NT2/D1 (cell line): ENCODE results near the gene PKMYT1.
"Not testable (repeated sequence)": the region's sequence is repeated elsewhere in the genome, so short reads cannot be mapped to it uniquely, and the experiment has no call there.

Source experiments
- DNase-seq: peaks from one replicate; pipeline ENCODE4 v3.0.0-alpha.2; 2011; ENCODE audit warnings: low read depth, low spot score
- H3K27me3 ChIP-seq: 2 replicates; pipeline ENCODE4 v1.6.0; 2011; ENCODE audit warnings: mild to moderate bottlenecking; ENCODE audit not compliant: insufficient read length, insufficient read depth
- H3K36me3 ChIP-seq: 2 replicates; pipeline ENCODE4 v1.6.1; 2011; ENCODE audit warnings: mild to moderate bottlenecking, low read length, mixed read lengths; ENCODE audit not compliant: insufficient read depth, insufficient read length
- H3K4me1 ChIP-seq: 2 replicates; pipeline ENCODE4 v1.5.1; 2011; ENCODE audit not compliant: insufficient read depth, insufficient read length
- H3K4me3 ChIP-seq: 2 replicates; pipeline ENCODE4 v1.5.1; 2011; ENCODE audit warnings: low read depth; ENCODE audit not compliant: insufficient read length
- H3K9ac ChIP-seq: 2 replicates; pipeline ENCODE4 v1.6.0; 2011; ENCODE audit warnings: low read depth; ENCODE audit not compliant: insufficient read length
- H3K9me3 ChIP-seq: 2 replicates; pipeline ENCODE4 v1.5.1; 2011; ENCODE audit warnings: mild to moderate bottlenecking, low read length; ENCODE audit not compliant: insufficient read depth
- SUZ12 ChIP-seq: IDR thresholded peaks from 2 replicates; pipeline ENCODE4 v1.6.1; 2011; ENCODE audit not compliant: insufficient read length, insufficient read depth; ENCODE audit errors: extremely low read depth
- YY1 ChIP-seq: IDR thresholded peaks from 2 replicates; pipeline ENCODE4 v1.6.1; 2011; ENCODE audit not compliant: insufficient read length, insufficient read depth
- ZNF274 ChIP-seq: IDR thresholded peaks from 2 replicates; pipeline ENCODE4 v1.6.1; 2011; ENCODE audit warnings: mild to moderate bottlenecking, low read depth, low read length

PKMYT1 gene

GRCh38 chr16:2930236-2930635 is 50.0 kb downstream of the PKMYT1 start:
- Histone ChIP-seq H3K9me3 (no peaks in the 10 kb centered on the region; the same call in 1 of the 2 replicates), H3K9ac (no peak overlapping the region), H3K4me1 (peaks cover 14% of the 10 kb centered on the region), H3K4me3 (no peak overlapping the region), H3K36me3 (peaks cover 30% of the 10 kb centered on the region), H3K27me3 (no peaks in the 10 kb centered on the region)
- no peak for DNase-seq
- TF ChIP-seq YY1 (no peak), ZNF274 (no peak), SUZ12 (no peak)

DNA sequence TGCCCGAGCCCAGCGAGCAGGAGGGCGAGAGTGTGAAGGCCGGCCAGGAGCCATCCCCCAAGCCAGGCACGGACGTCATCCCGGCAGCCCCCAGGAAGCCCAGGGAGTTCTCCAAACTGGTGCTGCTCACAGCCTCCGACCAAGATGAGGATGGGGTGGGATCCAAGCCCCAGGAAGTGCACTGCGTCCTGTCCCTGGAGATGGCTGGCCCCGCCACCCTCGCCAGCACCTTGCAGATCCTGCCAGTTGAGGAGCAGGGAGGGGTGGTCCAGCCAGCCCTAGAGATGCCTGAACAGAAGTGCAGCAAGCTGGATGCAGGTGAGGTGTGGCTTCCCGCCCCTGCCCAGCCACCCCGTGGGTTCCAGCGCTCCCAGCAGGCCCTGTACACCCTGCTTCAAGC is 50.6 kb downstream of the PKMYT1 start:
- no peaks in the 10 kb centered on the region for H3K27me3 ChIP-seq
- no peaks in the 10 kb centered on the region; the same call in 1 of the 2 replicates for H3K9me3 ChIP-seq
- H3K36me3 ChIP-seq: peaks cover 27% of the 10 kb centered on the region
- no peak overlapping the region for H3K9ac ChIP-seq
- peaks cover 14% of the 10 kb centered on the region for H3K4me1 ChIP-seq
- TF ChIP-seq SUZ12: no peak
- TF ChIP-seq ZNF274: no peak
- TF ChIP-seq YY1: no peak
- DNase-seq: no peak
- H3K4me3 ChIP-seq: no peak overlapping the region

DNA sequence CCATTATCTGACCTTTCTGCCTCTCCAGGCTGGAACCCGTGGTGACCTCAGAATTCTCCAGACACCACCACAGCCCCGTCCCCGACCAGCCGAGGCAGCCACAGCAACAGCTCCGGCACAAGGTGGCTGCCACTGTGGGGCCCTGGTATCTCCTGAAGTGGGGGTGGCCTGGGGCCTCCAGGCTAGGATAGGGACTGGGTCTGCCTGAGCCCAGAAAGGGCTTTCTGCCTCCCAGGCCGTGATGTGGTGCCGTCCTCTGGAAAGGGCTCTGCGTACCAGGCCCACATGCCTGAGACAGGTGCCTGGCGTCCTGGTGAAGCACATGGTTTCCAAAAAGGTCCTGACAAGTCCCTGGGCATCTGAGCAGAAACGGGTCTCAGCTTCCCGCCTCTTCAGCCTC is 51.5 kb downstream of the PKMYT1 start:
- Histone ChIP-seq H3K9ac (peak overlapping the region; percentile 69), H3K36me3 (peaks cover 21% of the 10 kb centered on the region), H3K9me3 (no peaks in the 10 kb centered on the region; the same call in 1 of the 2 replicates), H3K27me3 (no peaks in the 10 kb centered on the region), H3K4me1 (peaks cover 14% of the 10 kb centered on the region), H3K4me3 (no peak overlapping the region)
- DNase-seq: no peak
- TF ChIP-seq ZNF274 (no peak), SUZ12 (no peak), YY1 (no peak)

- H3K36me3 ChIP-seq: peaks cover 14% of the 10 kb centered on the region
- H3K9me3 ChIP-seq, H3K9ac ChIP-seq, H3K27me3 ChIP-seq, H3K4me3 ChIP-seq: not testable (repeated sequence)
- peak; percentile 18 for DNase-seq
- peaks cover 14% of the 10 kb centered on the region for H3K4me1 ChIP-seq
Observed at GRCh38 chr16:2928151-2928550, 52.1 kb downstream of the PKMYT1 start.

- DNase-seq: peak; percentile 80
- no peak overlapping the region for H3K9ac ChIP-seq
- H3K9me3 ChIP-seq: no peaks in the 10 kb centered on the region; the same call in 1 of the 2 replicates
- peaks cover 11% of the 10 kb centered on the region for H3K4me1 ChIP-seq
- peaks cover 22% of the 10 kb centered on the region for H3K36me3 ChIP-seq
- H3K4me3 ChIP-seq: no peak overlapping the region
- no peak for TF ChIP-seq YY1
- TF ChIP-seq ZNF274: no peak
- TF ChIP-seq SUZ12: no peak
- no peaks in the 10 kb centered on the region for H3K27me3 ChIP-seq
Observed at GRCh38 chr16:2927010-2927646, 53.1 kb downstream of the PKMYT1 start.

DNA sequence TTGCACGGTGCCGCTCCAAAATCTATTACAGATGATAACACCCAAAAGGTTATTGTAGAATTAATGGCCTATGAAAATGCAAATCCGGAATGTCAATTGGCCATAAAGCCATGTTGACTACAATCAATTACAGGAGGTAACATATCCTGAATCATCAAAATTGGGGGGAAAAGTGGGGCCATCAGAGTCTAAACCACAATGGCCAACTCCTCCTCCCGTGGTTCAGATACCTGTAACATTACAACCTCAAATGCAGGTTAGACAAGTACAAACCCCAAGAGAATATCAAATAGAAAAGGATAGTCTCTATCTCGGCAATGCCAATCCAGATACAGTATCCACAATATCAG is 53.6 kb downstream of the PKMYT1 start:
- H3K9me3 ChIP-seq: no peaks in the 10 kb centered on the region; the same call in 1 of the 2 replicates
- peaks cover 26% of the 10 kb centered on the region for H3K36me3 ChIP-seq
- H3K9ac ChIP-seq: no peak overlapping the region
- H3K4me1 ChIP-seq: peaks cover 11% of the 10 kb centered on the region
- H3K4me3 ChIP-seq: no peak overlapping the region
- H3K27me3 ChIP-seq: no peaks in the 10 kb centered on the region
- DNase-seq: no peak
- TF ChIP-seq SUZ12: no peak
- no peak for TF ChIP-seq YY1
- no peak for TF ChIP-seq ZNF274

DNA sequence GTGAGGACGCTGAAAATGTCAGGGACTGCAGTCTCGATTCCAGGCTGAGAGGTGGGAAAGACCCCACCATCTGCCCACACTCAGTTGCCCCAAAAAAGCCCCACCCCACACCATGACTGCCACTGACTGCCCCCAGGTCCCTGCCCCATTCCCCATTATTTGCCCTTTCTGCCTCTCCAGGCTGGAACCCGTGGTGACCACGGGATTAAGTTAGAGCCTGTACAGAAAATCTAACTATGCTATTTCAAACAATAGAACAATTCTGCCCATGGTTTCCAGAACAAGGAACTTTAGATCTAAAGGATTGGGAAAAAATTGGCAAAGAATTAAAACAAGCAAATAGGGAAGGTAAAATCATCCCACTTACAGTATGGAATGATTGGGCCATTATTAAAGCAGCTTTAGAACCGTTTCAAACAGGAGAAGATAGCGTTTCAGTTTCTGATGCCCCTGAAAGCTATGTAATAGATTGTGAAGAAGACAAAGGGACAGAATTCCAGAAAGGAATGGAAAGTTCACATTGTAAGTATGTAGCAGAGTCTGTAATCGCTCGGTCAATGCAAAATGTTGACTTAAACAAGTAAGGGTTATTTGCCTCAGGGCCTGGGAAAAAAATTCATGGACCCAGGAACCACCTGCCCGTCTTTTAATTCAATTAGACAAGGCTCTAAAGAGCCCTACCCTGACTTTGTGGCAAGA is 54.1 kb downstream of the PKMYT1 start:
- no peaks in the 10 kb centered on the region for H3K27me3 ChIP-seq
- peaks cover 11% of the 10 kb centered on the region for H3K4me1 ChIP-seq
- TF ChIP-seq ZNF274 (no peak), SUZ12 (no peak), YY1 (no peak)
- no peaks in the 10 kb centered on the region; the same call in 1 of the 2 replicates for H3K9me3 ChIP-seq
- peaks cover 30% of the 10 kb centered on the region for H3K36me3 ChIP-seq
- no peak for DNase-seq
- H3K9ac ChIP-seq: no peak overlapping the region
- no peak overlapping the region for H3K4me3 ChIP-seq
